Fibroblast of pulmonary artery (primary cell): ENCODE data around the gene LIN28A.

ENCODE experiments used
- DNase-seq: peaks from one replicate; pipeline ENCODE4 v3.0.0-alpha.2; 2010; ENCODE audit warnings: low read depth
- H3K4me3 ChIP-seq: replicated peaks from 2 replicates; pipeline ENCODE4 v1.5.1; 2011; ENCODE audit warnings: low read depth, mild to moderate bottlenecking, control low read depth, low read length, moderate library complexity
- CTCF ChIP-seq: IDR thresholded peaks from 2 replicates; pipeline ENCODE4 v1.5.1; 2011; ENCODE audit warnings: mild to moderate bottlenecking, control low read depth, low read length, inconsistent platforms; ENCODE audit errors: missing control alignments

The LIN28A gene

GRCh38 chr1:26404641-26405040 lies 6.0 kb upstream of the LIN28A start:
- no peak overlapping the region for H3K4me3 ChIP-seq
- TF ChIP-seq CTCF, result no peak
- no peak for DNase-seq

GRCh38 chr1:26405281-26405915 lies 5.2 kb upstream of the LIN28A start:
- no peak for TF ChIP-seq CTCF
- no peak overlapping the region for H3K4me3 ChIP-seq
- peak; percentile 65 for DNase-seq

- peak; percentile 82 for DNase-seq
- no peak overlapping the region for H3K4me3 ChIP-seq
- TF ChIP-seq CTCF, result no peak
These were observed 2.0 kb upstream of the LIN28A start for GRCh38 chr1:26408604-26409003.

- peak; percentile 25 for DNase-seq
- no peak overlapping the region for H3K4me3 ChIP-seq
- TF ChIP-seq CTCF, result no peak
These were observed 1.3 kb upstream of the LIN28A start for GRCh38 chr1:26409191-26409807.

GRCh38 chr1:26411624-26412074 lies 1.0 kb downstream of the LIN28A start:
- no peak overlapping the region for H3K4me3 ChIP-seq
- TF ChIP-seq CTCF, result no peak
- DNase-seq, result no peak

- TF ChIP-seq CTCF, result no peak
- no peak for DNase-seq
- H3K4me3 ChIP-seq, result no peak overlapping the region
These were observed 1.7 kb downstream of the LIN28A start for GRCh38 chr1:26412180-26412840.
